Hindlimb muscle (tissue), 1 donor: ENCODE measurements around the gene LACTB. TPM values are rescaled to one million over a fixed set of nuclear protein-coding genes. Genes with fewer than 3 reads are reported as not detected.

Experiments
- DNase-seq: peaks from one replicate; pipeline ENCODE4 v3.0.0-alpha.2; 2013
- polyA plus RNA-seq: library from polyadenylated mRNA; unstranded; fragments of 120-200 nt; gene quantifications from one replicate; pipeline ENCODE4 v1.2.1, GENCODE V29; 2013; ENCODE audit not compliant: insufficient read length

Gene LACTB
- polyA plus RNA-seq, 1 donor: 15.2 TPM

GRCh38 chr15:63124506-63124905 is 2.8 kb downstream of the LACTB start:
- no peak for DNase-seq

- DNase-seq: no peak
These were observed 5.1 kb downstream of the LACTB start for GRCh38 chr15:63126726-63127125.

- no peak for DNase-seq
These were observed 12.1 kb downstream of the LACTB start for GRCh38 chr15:63133786-63134185.

DNA sequence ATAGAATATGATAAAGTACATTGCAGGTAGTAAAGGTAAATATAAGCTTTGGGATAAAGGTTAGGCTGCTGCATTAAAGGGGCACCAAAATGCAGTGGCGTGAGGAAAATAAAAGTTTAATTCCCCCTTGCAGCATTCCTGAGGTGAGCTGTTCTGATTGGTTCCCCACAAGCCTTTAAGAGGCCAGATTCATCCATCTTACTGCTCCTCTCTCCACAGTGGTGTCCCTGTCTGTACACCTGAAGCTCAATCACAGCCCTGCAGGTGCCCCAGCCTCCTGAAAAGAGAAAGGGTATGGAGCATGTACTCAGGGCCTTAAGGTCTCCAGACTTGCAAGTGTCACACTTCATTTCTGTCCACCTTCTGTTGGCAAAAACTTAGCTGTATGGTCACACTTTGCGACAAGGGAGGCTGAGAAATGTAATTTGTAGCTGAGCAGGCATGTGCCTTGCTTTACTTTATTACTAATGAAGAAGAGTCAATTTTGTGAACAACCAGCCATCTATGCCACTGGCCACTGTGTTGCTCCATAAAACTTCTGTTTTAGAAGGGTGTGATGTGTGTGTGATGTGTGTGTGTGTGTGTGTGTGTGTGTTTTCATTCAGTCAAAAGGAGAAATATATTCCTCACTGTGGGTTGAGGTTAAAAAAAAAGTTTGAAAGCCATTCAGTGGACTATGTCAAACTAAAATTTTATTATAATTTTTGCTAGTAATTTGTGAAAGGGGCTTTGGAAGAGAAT is 12.8 kb downstream of the LACTB start:
- DNase-seq: no peak

DNA sequence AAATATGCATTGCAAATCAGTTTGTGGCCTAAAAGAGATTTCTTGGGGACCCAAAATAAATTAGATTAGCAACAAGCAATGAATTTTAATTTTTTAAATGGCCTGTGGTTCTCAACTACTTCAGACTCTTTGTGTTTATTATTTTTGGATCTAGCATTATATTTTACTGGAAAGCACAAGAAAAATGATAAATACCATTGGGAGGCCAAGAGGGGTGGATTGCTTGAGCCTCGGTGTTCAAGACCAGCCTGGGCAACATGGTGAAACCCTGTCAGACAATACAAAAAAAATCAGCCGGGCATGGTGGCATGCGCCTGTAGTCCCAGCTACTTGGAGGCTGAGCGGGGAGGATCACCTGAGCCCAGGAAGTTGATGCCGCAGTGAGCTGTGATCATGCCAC is 13.6 kb downstream of the LACTB start:
- DNase-seq: no peak

GRCh38 chr15:63135804-63136203 is 14.1 kb downstream of the LACTB start:
- DNase-seq: no peak

- DNase-seq: no peak
These were observed 15.1 kb downstream of the LACTB start for GRCh38 chr15:63136742-63137141.

GRCh38 chr15:63140936-63141335 is 19.3 kb downstream of the LACTB start:
- DNase-seq: no peak

GRCh38 chr15:63145426-63145825 is 23.8 kb downstream of the LACTB start:
- no peak for DNase-seq

DNA sequence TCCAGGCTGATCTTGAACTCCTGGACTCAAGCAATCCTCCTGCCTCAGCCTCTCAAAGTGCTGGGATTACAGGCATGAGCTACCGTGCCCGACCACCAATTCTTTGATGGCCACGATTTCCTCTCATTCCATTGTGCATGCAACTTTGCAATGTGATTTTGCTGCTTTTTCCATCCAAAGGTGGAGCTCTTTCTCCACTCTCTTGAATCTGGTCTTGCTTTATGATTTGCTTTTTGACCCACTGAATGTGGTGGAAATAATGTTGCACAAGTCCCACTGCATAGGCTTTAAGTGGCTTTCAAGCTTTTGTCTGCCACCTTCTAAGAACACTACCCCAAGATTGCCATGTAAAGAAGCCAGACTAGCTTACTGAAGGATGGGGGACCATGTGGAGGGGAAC is 25.0 kb downstream of the LACTB start:
- no peak for DNase-seq

DNA sequence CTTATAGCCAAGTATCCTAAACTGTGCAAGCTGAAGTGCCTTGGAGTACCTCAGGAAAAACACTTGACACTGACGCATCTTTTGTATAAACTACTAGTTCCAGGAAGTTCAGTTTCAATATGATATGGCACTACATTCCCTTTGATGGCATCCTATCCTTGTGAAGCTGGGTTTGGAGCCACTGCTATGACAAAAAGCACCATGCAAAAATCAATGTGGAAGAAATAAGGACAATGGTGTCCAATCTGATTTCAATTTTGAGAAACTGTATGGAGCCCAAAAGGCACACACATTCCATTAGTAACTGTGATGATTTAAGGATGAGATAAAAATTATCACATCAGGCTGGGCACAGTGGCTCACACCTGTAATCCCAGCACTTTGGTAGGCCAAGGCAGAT is 30.0 kb downstream of the LACTB start:
- no peak for DNase-seq

GRCh38 chr15:63155486-63155885 is 33.8 kb downstream of the LACTB start:
- DNase-seq: no peak

GRCh38 chr15:63156086-63156710 is 34.5 kb downstream of the LACTB start:
- no peak for DNase-seq

DNA sequence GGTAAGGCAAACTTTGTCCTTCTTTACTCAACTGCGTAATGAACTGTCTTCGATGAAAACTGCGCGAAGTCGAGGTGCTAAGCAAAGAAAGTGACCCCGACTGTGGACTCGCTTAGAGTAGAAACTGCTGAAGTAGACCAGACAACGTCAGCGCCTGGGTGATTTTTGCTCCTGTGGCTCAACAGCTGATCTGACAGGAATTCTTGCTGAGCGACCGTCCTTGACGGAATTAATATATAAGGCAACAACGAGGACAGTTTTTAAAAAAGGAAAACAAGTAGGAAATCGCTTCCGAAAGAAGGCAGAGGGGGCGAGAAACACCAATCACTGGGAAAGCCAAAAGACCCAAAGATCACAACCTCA is 35.1 kb downstream of the LACTB start:
- DNase-seq: peak; percentile 45

GRCh38 chr15:63157118-63157843 is 35.6 kb downstream of the LACTB start, which contains the start of gene RPS27L:
Gene RPS27L, minus strand, starts transcription at chr15:63157477. Its CDS starts 72 bp downstream, at chr15:63157405.
- DNase-seq: peak; percentile 92

- peak; percentile 73 for DNase-seq
These were observed 36.3 kb downstream of the LACTB start for GRCh38 chr15:63157891-63158431.

DNA sequence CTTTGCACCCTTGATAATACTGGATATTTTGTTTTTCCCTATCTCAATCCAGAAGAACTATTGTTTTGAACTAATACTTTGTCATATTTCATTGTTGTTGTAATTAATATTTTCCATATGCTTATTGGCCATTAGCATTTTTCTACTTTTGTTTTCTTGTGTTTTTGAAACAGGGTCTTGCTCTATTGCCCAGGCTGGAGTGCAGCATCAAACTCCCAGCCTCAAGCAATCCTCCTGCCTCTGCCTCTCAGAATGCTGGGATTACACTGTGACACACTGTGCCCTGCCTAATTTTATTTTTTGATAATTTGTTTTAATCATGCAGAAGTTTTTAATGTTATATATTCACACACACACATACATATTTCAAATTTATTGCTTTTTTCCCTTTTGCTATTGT is 39.0 kb downstream of the LACTB start:
- DNase-seq: no peak

- no peak for DNase-seq
These were observed 41.6 kb downstream of the LACTB start for GRCh38 chr15:63163217-63163616.

DNA sequence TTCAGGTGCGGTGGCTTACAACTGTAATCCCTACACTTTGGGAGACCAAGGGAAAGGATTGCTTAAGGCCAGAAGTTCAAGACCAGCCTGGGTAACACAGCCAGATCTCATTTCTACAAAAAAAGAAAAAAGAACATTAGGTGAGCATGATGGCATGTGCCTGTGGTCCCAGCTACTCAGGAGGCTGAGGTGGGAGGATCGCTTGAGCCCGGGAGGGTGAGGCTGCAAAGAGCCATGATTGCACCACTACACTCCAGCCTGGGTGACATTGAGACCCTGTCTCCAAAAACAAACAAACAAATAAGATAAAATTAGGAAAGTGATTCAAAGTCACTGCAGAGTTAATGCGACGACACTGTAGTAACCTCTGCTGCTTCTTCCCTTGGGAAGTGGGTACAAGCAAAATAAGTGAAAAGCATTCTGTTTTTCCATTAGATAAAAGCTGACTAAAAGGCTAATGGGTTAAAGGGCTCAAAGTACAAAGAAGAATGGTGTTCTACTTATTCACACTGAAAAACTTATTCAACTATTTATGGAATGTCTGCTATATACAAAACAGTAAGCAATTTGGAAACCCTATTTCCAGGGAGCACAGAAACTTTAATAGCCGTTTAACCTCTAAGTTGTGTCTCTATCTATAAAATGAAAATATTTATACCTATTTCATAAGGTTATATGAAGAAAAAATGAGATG is 43.7 kb downstream of the LACTB start:
- no peak for DNase-seq

DNA sequence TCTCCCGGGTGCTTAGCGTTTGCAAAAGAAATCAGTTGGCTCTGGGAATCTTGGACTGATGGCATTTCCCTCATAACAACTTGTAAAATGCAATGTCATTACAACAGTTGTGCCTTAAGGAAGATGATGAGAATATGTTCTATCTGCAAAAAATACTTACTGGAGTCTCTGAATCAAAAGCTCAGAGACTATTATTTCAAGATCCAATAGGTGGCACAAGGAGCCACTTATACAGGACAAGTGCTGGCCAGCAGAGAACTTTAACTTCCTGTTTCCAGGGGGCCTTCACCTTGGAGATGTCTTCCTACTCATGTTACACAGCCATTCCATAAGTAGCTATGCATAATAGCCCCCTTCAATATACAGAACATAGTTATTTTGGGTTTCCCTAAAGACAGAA is 44.6 kb downstream of the LACTB start:
- no peak for DNase-seq

GRCh38 chr15:63169788-63170187 is 48.1 kb downstream of the LACTB start:
- DNase-seq: no peak

DNA sequence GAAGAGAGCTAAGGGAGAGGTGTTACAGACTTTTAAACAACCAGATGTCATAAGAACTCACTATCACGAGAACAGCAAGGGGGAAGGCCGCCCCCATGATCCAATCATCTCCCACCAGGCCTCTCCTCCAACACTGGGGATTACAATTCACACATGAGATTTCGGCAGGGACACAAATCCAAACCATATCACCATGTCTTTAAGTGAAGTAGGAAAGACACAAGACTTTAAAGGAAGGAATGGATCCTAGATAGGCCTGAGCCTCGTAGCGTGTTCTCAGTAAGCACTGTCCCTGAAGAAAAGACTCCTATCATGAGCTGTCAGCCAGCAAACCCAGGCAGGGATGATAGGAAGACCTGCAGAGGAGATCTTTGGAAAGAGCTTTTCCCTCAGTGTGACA is 50.7 kb downstream of the LACTB start:
- DNase-seq: no peak
